Measurements from ENCODE around the gene FUT4.

Gene FUT4

DNA sequence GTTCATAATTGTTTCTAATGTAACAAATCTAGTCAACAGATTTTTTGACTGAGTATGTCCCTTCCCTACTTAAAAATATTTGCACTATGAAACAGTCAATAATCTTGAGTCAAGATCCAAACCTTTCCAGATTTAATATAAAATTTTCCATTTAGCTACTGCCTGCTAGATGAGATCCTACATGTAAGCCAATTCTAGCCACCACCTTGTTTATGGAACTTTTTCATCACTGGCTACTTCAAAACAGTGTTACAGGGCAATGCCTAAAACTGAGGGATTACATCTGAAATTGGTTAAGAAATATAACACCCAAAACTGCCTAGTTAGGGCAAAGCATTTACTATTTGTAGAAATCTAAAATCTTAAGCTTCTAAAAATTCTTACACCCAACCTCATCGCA, 10.5 kb upstream of the FUT4 start:
- DNase-seq (no peak), ATAC-seq (ENCODE audit: insufficient read depth, low read depth) (no peak)
- Histone ChIP-seq H3K27me3 (ENCODE audit: insufficient read depth, low read length, poor library complexity) (peaks cover 14% of the 10 kb centered on the region), H3K9me3 (ENCODE audit: insufficient read depth, low read length, severe bottlenecking) (no peaks in the 10 kb centered on the region), H4K20me1 (ENCODE audit: insufficient read depth, low read length) (no peaks in the 10 kb centered on the region), H3K79me2 (ENCODE audit: insufficient read depth, low read length) (no peaks in the 10 kb centered on the region), H3K4me2 (ENCODE audit: insufficient read depth, low read length) (no peak overlapping the region), H3K9ac (ENCODE audit: low read depth, low read length) (no peak overlapping the region), H3K27ac (ENCODE audit: low read length) (no peak overlapping the region), H3K4me3 (ENCODE audit: low read depth in 1 of 2, low read length in 2 of 2) (no peak overlapping the region), H3K4me1 (ENCODE audit: insufficient read depth, low read length) (no peaks in the 10 kb centered on the region), H3K36me3 (ENCODE audit: insufficient read depth, low read length) (no peaks in the 10 kb centered on the region), H2AFZ (ENCODE audit: low read depth, low read length) (no peak overlapping the region)
- no peak for TF ChIP-seq CTCF (IDR thresholded peaks at IDR 0.05; ENCODE audit: borderline replicate concordance, extremely low read depth, low read length, poor library complexity, severe bottlenecking)
- no peak for TF ChIP-seq EZH2 (IDR thresholded peaks at IDR 0.05; ENCODE audit: borderline replicate concordance, low read depth, low read length, severe bottlenecking)

GRCh38 chr11:94533696-94534630, 9.8 kb upstream of the FUT4 start:
- H4K20me1 ChIP-seq (ENCODE audit: insufficient read depth, low read length) = no peaks in the 10 kb centered on the region
- ATAC-seq (ENCODE audit: insufficient read depth, low read depth) (no peak), DNase-seq (no peak)
- TF ChIP-seq EZH2 (IDR thresholded peaks at IDR 0.05; ENCODE audit: borderline replicate concordance, low read depth, low read length, severe bottlenecking) (no peak), CTCF (IDR thresholded peaks at IDR 0.05; ENCODE audit: borderline replicate concordance, extremely low read depth, low read length, poor library complexity, severe bottlenecking) (no peak)
- H3K4me1 ChIP-seq (ENCODE audit: insufficient read depth, low read length) = no peaks in the 10 kb centered on the region
- H3K4me3 ChIP-seq (ENCODE audit: low read depth in 1 of 2, low read length in 2 of 2) = no peak overlapping the region
- H3K4me2 ChIP-seq (ENCODE audit: insufficient read depth, low read length) = no peak overlapping the region
- no peaks in the 10 kb centered on the region for H3K36me3 ChIP-seq (ENCODE audit: insufficient read depth, low read length)
- H3K27ac ChIP-seq (ENCODE audit: low read length) = no peak overlapping the region
- peaks cover 14% of the 10 kb centered on the region for H3K27me3 ChIP-seq (ENCODE audit: insufficient read depth, low read length, poor library complexity)
- H3K9ac ChIP-seq (ENCODE audit: low read depth, low read length) = no peak overlapping the region
- H3K9me3 ChIP-seq (ENCODE audit: insufficient read depth, low read length, severe bottlenecking) = no peaks in the 10 kb centered on the region
- H3K79me2 ChIP-seq (ENCODE audit: insufficient read depth, low read length) = no peaks in the 10 kb centered on the region
- H2AFZ ChIP-seq (ENCODE audit: low read depth, low read length) = no peak overlapping the region

DNA sequence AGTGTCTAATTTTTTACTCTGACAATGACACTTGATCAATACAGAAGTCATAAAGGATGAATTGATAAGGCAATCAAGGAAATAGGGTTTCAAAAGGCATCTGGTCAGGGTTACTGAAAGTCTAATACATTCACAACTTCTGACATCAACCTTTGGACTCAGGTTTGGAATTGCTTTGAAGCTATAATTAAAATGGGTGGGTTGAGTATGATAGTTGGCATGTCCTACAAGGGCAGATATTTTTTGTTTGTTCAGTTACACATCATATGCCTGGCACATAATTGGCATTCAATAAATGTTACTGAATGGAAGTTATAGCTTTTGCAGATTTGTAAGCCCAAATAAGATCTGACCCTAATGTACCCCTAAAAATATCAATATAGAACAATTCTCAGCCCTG, 7.3 kb upstream of the FUT4 start:
- TF ChIP-seq CTCF (IDR thresholded peaks at IDR 0.05; ENCODE audit: borderline replicate concordance, extremely low read depth, low read length, poor library complexity, severe bottlenecking) (no peak), EZH2 (IDR thresholded peaks at IDR 0.05; ENCODE audit: borderline replicate concordance, low read depth, low read length, severe bottlenecking) (no peak)
- Histone ChIP-seq H3K9ac (ENCODE audit: low read depth, low read length) (no peak overlapping the region), H3K4me1 (ENCODE audit: insufficient read depth, low read length) (no peaks in the 10 kb centered on the region), H3K27ac (ENCODE audit: low read length) (no peak overlapping the region), H3K79me2 (ENCODE audit: insufficient read depth, low read length) (no peaks in the 10 kb centered on the region), H3K9me3 (ENCODE audit: insufficient read depth, low read length, severe bottlenecking) (no peaks in the 10 kb centered on the region), H4K20me1 (ENCODE audit: insufficient read depth, low read length) (no peaks in the 10 kb centered on the region), H3K36me3 (ENCODE audit: insufficient read depth, low read length) (no peaks in the 10 kb centered on the region), H2AFZ (ENCODE audit: low read depth, low read length) (no peak overlapping the region), H3K27me3 (ENCODE audit: insufficient read depth, low read length, poor library complexity) (peaks cover 7% of the 10 kb centered on the region), H3K4me3 (ENCODE audit: low read depth in 1 of 2, low read length in 2 of 2) (no peak overlapping the region), H3K4me2 (ENCODE audit: insufficient read depth, low read length) (no peak overlapping the region)
- no peak for ATAC-seq (ENCODE audit: insufficient read depth, low read depth)
- no peak for DNase-seq

Data from DND-41 (cell line).